ENCODE data around the gene LSM8.

Gene LSM8

DNA sequence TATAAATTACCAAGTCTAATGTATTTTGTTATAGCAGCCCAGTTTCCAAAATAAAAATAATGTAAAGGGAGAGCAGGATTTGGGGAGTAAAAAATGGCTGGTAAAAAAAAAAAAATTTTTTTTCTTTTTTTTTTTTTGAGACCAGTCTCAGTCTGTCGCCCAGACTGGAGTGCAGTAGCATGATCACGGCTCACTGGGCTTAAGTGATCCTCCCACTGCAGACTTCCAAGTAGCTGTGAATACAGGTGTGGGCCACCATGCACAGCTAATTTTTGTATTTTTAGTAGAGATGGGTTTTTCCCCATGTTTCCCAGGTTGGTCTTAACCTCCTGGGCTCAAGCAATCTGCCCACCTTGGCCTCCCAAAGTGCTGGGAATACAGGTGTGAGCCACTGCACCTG, 4.8 kb upstream of the LSM8 start:
- TF ChIP-seq CTCF (IDR thresholded peaks at IDR 0.05; ENCODE audit: insufficient read depth, low read length, missing control alignments): no peak
- ChIA-PET POLR2A (no interaction called here), CTCF (no interaction called here)
- DNase-seq (ENCODE audit: low read depth, low spot score): no peak
- no peak overlapping the region for H3K4me3 ChIP-seq (ENCODE audit: low read depth, low read length)

DNA sequence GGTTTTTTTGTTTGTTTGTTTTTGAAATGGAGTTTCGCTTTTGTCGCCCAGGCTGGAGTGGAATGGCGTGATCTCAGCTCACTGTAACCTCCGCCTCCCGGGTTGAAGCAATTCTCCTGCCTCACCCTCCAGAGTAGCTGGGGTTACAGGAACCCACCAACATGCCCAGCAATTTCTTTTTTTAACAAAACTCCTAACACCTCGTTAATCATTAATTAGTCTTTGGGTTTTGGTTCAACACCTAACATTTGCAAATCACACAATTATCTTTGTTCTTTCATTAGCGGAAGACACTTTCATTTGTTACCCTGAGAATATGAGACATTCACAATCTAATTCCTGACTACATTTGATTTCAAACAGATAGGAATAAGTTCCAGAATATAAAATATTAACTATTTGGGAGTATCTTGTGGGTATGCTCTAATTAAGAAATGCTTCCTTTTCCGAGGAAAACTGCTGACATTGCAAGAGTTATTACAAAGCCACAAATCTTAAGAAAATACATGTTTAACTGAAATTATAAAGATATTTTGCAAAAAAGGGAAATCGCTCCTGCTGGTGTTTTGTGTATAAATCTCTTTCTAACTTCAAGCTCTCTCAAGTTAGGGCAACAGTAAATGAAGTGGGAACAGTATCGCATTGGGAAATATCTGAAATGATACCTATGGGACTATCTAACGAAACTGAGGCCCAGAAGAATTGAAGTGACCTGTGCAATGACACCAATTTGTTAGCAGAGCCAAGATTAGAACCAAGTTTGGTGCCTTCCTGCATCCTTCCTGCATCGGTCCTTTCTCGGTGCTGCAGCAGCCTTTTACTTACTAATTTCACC, 1.2 kb upstream of the LSM8 start:
- no peak for DNase-seq (ENCODE audit: low read depth, low spot score)
- H3K4me3 ChIP-seq (ENCODE audit: low read depth, low read length): peak overlapping the region; percentile 85
- POLR2A ChIA-PET: no interaction called here
- TF ChIP-seq CTCF (IDR thresholded peaks at IDR 0.05; ENCODE audit: insufficient read depth, low read length, missing control alignments): no peak
- CTCF ChIA-PET: no interaction called here

GRCh38 chr7:118183428-118183785, 557 bp upstream of the LSM8 start:
- H3K4me3 ChIP-seq (ENCODE audit: low read depth, low read length): peak overlapping the region; percentile 85
- ChIA-PET POLR2A (no interaction called here), CTCF (no interaction called here)
- no peak for TF ChIP-seq CTCF (IDR thresholded peaks at IDR 0.05; ENCODE audit: insufficient read depth, low read length, missing control alignments)
- no peak for DNase-seq (ENCODE audit: low read depth, low spot score)

DNA sequence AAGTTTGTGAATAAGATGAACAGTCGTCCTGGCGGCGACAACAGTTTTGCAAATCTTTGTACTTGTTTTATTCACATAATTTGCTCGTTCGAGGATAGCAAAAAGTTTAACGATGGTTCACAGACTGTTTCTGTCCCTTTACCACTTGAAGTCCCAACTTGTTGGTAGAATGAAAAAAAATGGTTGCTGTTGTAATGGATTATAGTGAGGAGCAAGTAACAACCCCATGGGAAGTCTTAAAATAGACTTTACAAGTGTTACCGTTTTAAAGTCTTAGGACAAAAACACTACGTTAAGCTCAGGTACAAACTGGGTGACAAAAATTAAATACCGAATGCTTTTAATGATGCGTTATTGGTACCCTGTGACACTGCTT, 589 bp downstream of the LSM8 start:
- H3K4me3 ChIP-seq (ENCODE audit: low read depth, low read length): peak overlapping the region; percentile 85
- no peak for DNase-seq (ENCODE audit: low read depth, low spot score)
- ChIA-PET POLR2A (interaction anchor here (0.7 kb wide), 1 partner anchor 373 kb away, joined by 3 read pairs; no protein-coding TSS in a partner anchor), CTCF (interaction anchor here (4.3 kb wide), 1 partner anchor 12 kb away, joined by 28 read pairs; no protein-coding TSS in a partner anchor)
- TF ChIP-seq CTCF (IDR thresholded peaks at IDR 0.05; ENCODE audit: insufficient read depth, low read length, missing control alignments): no peak

DNA sequence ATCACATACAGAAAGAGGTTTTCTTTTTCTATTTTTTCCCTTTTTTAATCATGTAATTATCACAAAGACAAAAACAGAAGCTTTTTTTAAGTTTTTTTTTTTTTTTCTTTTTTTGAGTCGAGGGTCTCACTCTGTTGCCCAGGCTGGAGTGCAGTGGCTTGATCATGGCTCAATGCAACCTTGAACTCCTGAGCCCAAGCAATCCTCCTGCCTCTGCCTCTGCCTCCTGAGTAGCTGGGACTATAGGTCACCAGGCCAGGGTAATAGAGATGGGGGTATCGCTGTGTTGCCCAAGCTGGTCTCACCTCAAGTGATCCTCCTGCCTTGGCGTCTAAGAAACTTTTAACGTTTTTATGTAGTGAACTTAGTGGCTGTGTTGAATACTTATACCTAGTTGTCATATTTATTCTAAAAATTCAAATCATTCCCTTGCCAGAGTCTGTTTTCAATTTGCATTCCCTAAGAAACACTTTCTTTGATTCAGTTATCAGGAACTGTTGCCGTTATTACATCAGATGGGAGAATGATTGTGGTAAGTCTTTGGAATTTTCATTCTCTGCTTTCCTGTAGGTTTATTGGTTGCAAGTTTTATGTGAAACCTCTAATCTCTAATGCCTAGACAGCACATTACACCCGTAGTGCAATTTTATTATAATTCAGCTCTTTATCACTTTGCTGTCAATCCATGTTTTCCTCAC, 1.3 kb downstream of the LSM8 start:
- ChIA-PET POLR2A (interaction anchor here (0.7 kb wide), 1 partner anchor 374 kb away, joined by 3 read pairs; no protein-coding TSS in a partner anchor), CTCF (interaction anchor here (4.3 kb wide), 1 partner anchor 12 kb away, joined by 28 read pairs; no protein-coding TSS in a partner anchor)
- peak; percentile 31 for DNase-seq (ENCODE audit: low read depth, low spot score)
- peak overlapping the region; percentile 85 for H3K4me3 ChIP-seq (ENCODE audit: low read depth, low read length)
- no peak for TF ChIP-seq CTCF (IDR thresholded peaks at IDR 0.05; ENCODE audit: insufficient read depth, low read length, missing control alignments)

- no peak for DNase-seq (ENCODE audit: low read depth, low spot score)
- CTCF ChIA-PET: interaction anchor here (0.8 to 4.3 kb wide), 2 partner anchors 9 to 10 kb away, joined by 3 to 28 read pairs; no protein-coding TSS in a partner anchor
Observed at GRCh38 chr7:118186501-118186900, 2.5 kb downstream of the LSM8 start.

More at GRCh38 chr7:118186501-118186900, 2.5 kb downstream of the LSM8 start:
- no peak for TF ChIP-seq CTCF (IDR thresholded peaks at IDR 0.05; ENCODE audit: insufficient read depth, low read length, missing control alignments)
- POLR2A ChIA-PET: no interaction called here
- no peak overlapping the region for H3K4me3 ChIP-seq (ENCODE audit: low read depth, low read length)

Measured in AG04449 (cell line).